ELR (cell line): ENCODE measurements around the gene GFER.

Experiments
- DNase-seq: peaks from one replicate; pipeline ENCODE4 v3.0.0-alpha.2; 2015; ENCODE audit warnings: low read depth

GFER gene

DNA sequence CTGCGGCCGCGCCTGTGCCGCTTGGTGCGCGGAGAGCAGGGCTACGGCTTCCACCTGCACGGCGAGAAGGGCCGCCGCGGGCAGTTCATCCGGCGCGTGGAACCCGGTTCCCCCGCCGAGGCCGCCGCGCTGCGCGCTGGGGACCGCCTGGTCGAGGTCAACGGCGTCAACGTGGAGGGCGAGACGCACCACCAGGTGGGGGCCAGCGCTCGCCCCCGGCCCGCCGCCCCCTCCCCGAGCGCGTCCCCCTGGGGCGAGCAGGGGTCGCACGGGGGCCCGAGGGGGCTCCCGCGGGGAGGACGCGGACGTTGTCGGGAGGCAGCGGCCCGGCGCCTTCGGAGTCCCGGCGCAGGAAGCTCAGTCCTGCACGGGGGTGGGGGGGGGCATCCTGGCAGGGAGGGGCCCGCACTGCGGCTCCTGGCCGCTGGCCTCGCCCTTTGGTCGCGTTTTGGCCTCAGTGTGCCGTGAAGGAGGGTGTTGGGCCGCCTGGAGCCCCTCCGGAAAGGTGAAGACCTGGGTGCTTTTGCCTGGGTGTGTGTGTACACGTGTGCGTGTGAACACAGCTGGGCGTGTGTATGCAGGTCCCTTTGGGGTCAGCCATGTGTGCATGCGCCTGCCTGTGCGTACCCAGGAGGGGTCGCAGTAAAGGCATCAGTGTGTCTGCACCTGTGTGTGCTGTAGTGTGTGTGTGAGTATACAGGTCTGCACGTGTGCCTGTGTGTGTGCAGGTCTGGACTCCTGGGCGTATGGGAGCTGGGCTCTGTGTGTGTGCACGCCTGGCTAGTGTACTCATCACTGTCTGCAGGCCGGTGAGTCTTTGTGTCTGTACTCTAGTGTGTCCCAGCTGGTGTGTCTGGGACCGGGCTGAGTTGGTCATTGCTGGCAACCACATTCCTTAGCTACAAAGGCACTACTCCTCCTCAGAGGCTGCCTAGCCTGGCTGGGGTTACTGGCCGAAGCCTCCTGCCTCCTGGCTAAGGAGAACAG is 43.3 kb downstream of the GFER start:
- DNase-seq, result peak; percentile 56

DNA sequence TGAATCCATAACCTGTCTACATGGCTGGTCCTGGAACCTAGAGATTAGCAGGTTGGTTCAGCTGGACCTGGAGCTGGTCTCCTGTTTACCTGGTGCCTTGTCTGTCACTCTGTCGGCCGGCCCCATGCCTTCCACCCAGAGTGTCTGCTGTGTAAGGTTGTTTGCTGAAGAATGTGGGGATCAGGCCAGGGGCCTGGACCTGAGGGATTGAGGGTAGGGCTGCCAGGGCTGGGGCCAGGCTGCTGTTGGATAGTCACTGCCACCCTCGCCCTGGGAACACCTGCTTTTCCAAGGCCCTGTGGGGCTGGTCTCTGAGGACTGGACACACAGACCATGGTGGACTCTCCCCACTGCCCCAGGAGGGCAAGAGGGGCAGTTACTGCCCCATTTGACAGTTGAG is 44.2 kb downstream of the GFER start:
- DNase-seq, result no peak

DNA sequence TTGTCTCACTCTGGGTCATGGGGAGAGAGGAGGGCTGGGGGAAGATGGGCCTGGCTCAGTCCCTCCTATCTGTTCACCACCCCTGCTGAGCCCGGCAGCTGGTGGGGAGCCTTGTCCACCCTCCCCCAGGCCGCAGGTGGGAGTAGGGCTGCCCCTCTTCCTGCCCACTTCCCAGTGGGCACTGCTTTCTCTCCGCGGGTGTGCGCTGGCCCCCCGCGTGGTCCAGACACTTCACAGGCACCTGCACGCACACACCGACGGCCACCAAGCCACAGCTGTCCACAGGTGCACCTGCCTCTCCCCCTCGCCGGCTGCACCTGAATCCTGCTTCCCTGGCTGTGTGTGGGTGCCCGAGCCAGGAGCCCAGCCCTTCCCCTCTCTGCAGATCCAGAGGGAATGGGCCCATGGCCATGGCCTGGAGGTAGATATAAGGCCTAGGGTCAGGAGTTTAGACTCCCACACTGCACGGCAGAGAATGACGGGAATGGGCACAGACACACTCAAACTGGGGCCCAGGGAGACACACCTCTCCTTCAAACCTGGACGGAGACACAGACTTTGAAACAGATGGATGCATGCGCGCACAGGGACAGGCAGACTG is 44.7 kb downstream of the GFER start:
- DNase-seq, result no peak

DNA sequence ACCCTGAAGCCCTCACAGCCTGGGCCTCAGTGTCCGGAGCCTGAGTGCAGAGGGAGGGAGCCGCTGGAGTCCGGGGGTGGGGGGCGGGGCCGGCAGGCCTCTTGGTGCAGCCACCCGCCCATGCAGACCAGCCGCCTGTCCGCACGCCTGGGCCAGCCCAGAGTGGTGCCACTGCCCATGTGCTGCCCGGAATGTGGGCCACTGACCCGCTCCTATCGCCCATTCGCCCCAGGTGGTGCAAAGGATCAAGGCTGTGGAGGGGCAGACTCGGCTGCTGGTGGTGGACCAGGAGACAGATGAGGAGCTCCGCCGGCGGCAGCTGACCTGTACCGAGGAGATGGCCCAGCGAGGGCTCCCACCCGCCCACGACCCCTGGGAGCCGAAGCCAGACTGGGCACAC is 45.4 kb downstream of the GFER start:
- no peak for DNase-seq

DNA sequence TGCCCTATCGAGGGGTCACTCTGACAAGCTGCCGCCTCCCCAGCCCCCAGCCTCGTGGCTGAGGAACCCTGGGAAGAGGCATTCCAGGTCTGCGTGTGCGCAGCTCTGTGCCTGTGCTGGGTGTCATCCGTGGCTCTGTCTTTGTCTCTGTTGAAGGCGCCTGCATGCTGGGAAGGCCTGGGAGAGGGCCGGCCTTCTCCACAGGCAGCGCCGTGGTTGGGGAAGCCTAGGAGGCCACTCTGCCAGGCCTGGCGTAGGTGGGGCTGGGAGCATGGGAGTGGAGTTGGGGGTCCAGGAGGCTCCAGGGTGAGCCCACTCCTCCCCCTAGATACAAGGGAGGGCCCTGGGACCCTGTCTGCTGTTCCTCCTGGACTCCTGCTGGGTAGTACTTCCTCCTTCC is 46.0 kb downstream of the GFER start:
- no peak for DNase-seq

DNA sequence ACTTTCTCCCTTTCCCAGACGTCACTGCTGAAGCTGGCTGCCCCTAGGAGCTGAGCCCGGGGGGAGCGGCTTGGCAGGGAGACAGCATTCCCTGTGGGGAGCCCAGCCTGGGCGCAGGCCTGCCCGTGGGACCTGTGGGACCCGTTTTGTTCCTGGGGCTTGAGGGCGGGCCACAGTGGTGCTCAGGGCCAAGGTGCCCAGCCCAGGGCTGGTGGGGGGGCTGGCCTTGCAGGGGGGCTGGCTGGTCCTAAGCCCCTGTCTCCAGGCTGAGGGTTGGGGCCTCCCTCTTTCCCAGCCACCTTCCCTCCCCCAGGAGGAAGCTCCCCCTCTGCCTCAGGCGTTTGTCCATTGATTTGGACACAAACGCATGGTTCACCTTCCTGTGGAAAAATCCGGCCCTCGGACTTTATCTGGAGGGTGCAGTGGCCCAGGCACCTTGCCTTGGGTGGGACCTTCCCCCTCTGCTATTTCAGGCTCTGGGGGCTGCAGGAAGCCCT is 47.1 kb downstream of the GFER start:
- no peak for DNase-seq

DNA sequence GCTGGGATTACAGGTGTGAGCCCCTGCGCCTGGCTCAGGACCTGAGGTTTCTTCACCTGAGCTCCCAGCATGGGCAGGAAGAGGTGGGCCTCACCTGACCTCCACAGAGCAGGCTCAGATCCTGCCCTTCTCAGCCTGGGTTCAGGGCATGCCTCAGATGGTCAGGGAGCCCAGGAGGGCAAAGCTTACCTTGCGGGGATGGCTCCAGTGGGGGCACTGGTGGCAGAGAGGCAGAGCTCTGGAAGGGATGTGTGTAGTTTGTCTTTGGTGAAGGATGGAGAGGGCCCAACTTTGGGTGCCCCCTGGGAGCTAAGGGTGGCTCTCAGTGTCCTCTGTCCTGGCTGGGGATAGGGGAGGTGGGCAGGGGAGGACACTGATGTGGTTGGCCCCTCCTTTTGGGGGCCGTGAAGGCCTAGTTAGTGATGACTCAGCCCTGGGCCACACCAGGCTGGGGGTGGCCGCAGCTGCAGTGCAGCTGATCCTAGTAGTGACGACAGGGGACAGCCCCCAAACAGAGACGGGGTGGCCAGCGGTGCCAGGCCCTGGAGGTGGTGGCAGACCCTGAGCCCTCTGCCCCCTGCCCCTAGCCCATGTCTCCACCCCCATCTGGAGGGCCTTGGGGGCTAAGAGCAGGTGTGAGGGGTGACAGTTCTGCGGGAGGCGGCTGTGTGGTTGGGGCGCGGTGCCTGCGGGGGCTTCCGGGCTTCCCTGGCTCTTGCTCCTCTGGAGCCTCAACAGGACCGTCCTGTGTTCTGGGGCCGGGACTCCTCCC is 48.5 kb downstream of the GFER start:
- peak; percentile 43 for DNase-seq

DNA sequence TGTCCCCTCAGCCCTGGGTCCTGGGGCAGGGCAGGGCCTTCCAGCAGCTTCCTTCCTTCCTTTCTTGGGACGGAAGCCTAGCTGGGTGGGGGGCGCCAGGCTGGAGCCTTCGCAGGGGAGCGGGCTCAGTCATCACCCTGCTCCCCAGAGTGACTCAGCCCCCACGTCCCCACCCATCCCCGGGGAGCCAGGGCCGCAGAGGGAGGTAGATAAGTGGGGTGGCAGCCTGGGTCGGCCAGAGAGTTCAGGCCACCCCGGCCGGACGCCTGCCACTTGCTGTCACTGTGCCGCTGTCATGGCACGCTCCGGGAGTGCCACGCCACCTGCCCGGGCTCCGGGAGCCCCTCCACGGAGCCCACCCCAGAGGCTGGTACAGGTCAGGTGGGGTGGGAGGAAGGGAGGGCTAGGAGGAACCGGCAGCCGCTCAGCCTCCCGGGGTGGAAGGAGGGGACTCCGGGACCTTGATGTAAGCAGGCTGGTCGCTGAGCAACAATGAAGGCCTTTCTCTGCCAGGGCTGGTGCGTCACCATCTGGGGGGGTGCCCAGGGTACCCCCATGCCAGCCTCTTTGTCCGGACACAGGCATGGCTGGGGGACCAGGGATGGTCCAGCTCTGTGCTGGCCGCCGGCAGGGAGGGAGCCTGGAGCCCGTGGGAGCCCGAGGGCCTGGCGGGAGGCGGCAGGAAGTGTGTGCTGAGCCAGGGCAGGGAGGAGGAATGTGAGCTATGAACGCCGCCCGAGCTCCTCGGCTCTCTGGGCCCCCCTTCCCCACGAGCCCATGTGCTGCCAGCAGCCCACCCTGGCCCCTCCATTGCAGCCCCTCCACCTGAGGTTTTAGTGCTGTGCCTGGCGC is 49.3 kb downstream of the GFER start:
- peak; percentile 80 for DNase-seq

DNA sequence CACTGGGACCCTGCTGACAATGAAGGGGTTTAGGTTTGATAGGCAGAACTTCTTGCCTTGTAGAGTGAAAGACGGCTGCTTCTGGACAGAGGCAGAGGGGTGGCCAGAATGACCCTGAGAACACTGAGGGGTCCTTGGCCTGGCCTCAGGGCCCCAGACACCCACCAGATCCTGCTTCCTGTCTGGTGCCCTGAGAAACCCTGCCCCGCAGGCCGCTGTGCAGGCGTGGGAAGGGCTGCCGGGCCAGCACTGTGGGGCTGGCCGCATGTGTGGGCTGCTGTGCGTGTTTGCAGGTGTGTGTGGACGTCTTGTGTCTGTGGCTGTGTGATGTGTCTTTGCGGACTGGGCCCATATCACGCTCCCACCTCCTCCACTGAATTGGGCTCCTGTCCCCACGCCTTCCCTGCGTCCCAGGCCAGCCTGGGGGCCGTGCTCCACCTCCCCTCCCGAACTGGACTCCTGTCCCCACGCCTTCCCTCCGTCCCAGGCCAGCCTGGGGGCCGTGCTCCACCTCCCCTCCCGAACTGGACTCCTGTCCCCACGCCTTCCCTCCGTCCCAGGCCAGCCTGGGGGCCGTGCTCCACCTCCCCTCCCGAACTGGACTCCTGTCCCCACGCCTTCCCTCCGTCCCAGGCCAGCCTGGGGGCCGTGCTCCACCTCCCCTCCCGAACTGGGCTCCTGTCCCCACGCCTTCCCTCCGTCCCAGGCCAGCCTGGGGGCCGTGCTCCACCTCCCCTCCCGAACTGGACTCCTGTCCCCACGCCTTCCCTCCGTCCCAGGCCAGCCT is 50.1 kb downstream of the GFER start:
- DNase-seq, result peak; percentile 32

DNA sequence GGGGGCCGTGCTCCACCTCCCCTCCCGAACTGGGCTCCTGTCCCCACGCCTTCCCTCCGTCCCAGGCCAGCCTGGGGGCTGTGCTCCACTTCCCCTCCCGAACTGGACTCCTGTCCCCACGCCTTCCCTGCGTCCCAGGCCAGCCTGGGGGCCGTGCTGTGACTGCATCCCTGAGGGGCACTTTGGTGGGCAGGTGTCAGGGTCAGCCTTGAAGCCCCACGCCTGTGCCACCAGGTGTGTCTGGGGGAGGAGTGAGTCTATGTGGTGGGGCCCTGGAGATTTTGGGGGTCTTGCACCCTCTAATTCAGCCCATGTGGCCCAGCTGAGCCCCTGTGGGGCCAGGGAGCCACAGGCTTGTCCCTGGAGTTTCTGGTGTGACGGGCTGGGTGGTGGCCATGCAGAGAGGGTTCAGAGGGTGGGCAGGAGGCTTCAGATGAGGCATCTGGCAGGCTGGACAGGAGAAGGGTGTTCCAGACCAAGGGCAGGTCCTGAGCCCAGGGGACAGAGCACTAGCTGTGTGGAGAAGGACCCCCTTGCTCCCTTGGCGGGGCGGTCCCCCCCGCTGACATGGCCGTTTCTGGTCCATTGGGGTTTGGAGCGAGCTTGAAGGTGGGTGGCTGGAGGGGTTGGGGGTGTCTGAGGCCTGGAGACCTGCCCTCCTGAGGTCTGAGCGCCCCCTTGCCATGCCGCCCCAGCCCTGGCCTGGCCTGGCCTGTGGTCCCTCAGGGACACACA is 50.9 kb downstream of the GFER start:
- DNase-seq, result no peak

DNA sequence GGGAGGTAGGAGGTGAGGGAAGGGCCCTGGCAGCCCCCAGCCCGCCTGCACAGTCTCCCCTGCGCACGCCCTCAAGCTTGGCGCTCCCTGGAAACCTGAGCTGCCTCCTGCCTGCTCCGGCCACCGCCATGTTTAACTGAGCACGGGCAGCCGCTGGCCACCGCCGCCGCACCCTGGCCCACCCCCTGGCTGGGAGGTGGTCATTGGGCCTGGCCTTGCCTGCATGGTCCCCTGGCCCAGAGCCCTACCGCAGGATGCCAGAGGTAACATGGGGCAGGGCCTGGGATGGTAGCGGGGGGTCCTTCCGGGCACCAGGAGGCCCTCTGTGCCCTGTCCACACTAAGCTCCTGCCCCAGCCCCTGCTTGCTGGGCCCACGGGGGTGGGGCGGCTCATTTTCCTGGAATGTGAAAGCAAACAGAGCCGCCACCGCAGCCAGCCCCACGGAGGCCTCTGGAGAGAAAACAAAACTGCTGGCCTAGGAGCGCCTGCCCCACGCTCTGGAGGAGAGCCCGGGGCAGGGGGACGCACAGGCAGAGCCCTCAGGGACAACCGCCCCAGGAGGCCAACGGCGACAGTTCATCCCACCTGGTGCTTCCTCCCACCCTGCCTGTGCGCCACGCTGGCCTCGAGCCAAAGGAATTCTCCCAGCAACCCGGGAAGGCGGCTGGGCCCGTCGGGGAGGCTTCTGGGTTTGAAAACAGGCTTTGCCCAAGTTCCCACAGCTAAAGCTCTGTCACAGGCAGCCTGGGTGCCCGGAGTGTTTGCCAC is 51.6 kb downstream of the GFER start:
- DNase-seq, result peak; percentile 81

DNA sequence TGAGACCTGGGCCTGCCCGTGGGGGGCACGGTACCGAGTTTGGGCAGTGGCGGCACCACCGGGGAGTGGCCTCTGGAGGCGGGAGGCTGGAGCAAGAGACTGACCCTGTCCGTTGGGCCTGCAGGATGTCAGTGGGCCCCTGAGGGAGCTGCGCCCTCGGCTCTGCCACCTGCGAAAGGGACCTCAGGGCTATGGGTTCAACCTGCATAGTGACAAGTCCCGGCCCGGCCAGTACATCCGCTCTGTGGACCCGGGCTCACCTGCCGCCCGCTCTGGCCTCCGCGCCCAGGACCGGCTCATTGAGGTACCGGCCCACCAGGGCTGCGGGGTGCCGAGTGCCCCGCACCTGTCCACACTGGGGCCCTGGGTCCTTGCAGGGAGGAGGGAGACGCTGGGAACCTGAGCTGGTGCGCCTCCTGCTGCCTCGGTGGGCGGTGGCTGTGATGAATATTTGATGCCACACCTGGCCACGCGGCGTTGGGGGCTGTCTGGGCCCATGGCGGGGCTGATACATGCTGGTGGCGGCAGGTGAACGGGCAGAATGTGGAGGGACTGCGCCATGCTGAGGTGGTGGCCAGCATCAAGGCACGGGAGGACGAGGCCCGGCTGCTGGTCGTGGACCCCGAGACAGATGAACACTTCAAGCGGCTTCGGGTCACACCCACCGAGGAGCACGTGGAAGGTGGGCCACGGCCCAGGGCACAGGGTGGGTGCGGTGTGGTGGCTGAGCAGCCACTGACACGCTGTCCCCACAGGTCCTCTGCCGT is 52.4 kb downstream of the GFER start:
- DNase-seq, result no peak

DNA sequence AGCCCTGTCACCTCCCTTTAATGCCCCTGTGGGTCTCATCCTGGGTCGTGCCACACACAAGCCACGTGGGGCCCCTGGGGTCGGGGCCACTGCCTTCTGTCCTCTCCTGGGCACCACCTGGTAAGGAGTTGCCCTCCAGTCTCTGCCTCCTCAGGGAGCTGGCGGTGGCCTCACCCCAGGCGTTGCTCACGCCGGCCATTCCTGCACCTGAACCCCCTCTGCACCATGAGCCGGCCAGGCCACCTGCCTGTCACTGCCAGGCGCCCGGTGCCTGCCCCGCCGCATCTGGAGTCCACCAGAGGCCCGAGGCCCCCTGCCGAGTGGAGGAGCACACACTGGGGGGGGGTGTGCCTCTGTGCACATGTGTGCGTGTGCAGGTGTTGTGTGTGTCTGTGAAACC is 53.1 kb downstream of the GFER start:
- no peak for DNase-seq
